Spleen (tissue), 3 donors: ENCODE results near the gene SYT13.

Experiments used
- POLR2A ChIP-seq, 3 donors: fragments of 450-650 bp; IDR thresholded peaks; one replicate each; pipeline ENCODE4 v1.5.1; 2017; ENCODE audit warnings: antibody characterized with exemption in 3 of 3, mild to moderate bottlenecking in 1 of 3
- POLR2AphosphoS5 ChIP-seq, 3 donors: sonication (generic); formaldehyde crosslinking; IDR thresholded peaks; one replicate each; pipeline ENCODE4 v1.5.1; 2017; ENCODE audit warnings: antibody characterized with exemption in 3 of 3

DNA sequence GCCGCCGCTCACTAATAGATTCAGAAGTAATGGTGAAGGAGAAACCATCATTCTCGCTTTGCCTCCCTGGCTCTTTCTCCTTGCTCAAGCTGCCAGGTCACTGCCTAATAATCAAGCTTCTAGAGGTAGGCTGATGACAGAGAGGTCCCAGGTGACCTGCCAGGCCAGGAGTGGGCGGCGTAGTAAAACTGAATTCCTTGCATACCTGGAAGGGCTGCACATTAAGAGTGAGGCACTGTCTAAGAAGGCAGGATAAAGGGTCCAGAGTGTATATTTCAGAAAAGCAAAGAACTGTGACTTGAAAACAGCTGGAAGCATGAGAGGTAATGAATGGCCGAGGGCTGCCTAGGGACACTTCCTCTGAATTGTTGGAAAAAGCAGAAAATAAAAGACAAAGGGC, 4.1 kb downstream of the SYT13 start:
- TF ChIP-seq POLR2AphosphoS5 (IDR thresholded peaks at IDR 0.05), result no peak
- TF ChIP-seq POLR2A (IDR thresholded peaks at IDR 0.05), result no peak
